Epithelial cell of esophagus (primary cell): ENCODE results near the gene NPW.

Source experiments
- DNase-seq: peaks from one replicate; pipeline ENCODE4 v3.0.0; 2010; ENCODE audit warnings: low read depth
- H3K4me3 ChIP-seq: 2 replicates; pipeline ENCODE4 v1.5.1; 2011; ENCODE audit warnings: mild to moderate bottlenecking, low read length, control low read depth
- CTCF ChIP-seq: IDR thresholded peaks from 2 replicates; pipeline ENCODE4 v1.5.1; 2011; ENCODE audit warnings: low read depth, mild to moderate bottlenecking, low read length, control low read depth, inconsistent platforms; ENCODE audit not compliant: insufficient read depth; ENCODE audit errors: missing control alignments

The NPW gene

GRCh38 chr16:2040041-2040786 is 20.6 kb downstream of the NPW start:
- TF ChIP-seq CTCF = no peak
- H3K4me3 ChIP-seq = no peak overlapping the region
- no peak for DNase-seq

GRCh38 chr16:2040787-2041522 is 21.4 kb downstream of the NPW start:
- DNase-seq = peak; percentile 75
- TF ChIP-seq CTCF = no peak
- no peak overlapping the region for H3K4me3 ChIP-seq

- H3K4me3 ChIP-seq = no peak overlapping the region
- no peak for DNase-seq
- TF ChIP-seq CTCF = no peak
Measured at GRCh38 chr16:2042171-2042985, 22.8 kb downstream of the NPW start.

- TF ChIP-seq CTCF = no peak
- peak; percentile 42 for DNase-seq
- no peak overlapping the region for H3K4me3 ChIP-seq
Measured at GRCh38 chr16:2042986-2043666, 23.5 kb downstream of the NPW start.

GRCh38 chr16:2043667-2044451 is 24.3 kb downstream of the NPW start:
- DNase-seq = no peak
- TF ChIP-seq CTCF = no peak
- H3K4me3 ChIP-seq = no peak overlapping the region

GRCh38 chr16:2044541-2044940 is 25.0 kb downstream of the NPW start:
- H3K4me3 ChIP-seq = no peak overlapping the region
- DNase-seq = no peak
- TF ChIP-seq CTCF = no peak
